Frontal cortex (tissue), 4 donors: ENCODE results near the gene PARD3. TPM values are rescaled to one million over a fixed set of nuclear protein-coding genes. Genes with fewer than 3 reads are reported as not detected.
"Not testable (repeated sequence)": the region's sequence is repeated elsewhere in the genome, so short reads cannot be mapped to it uniquely, and the experiment has no call there.

Experiments used
- DNase-seq, 2 donors: peaks; one replicate each; pipeline ENCODE4 v3.0.0; 2012; ENCODE audit warnings: low spot score in 2 of 2
- FAIRE-seq: peaks from 2 replicates; lab custom pipeline; 2012; peaks lifted over from hg19 to GRCh38; lab: Jason Lieb, UNC
- total RNA-seq: library from RNA; depleted of rRNA; stranded (reverse); fragments of >200 nt; gene quantifications from one replicate; pipeline ENCODE4 v1.2.3, GENCODE V29; 2014
- donor health status: control.
- donor health status: control.
- donor health status: control.

The PARD3 gene
- total RNA-seq, 1 donor from 2014 or later: 27.7 TPM

- FAIRE-seq (no peak), DNase-seq (no peak)
Observed at GRCh38 chr10:34727595-34728033, 87.5 kb downstream of the PARD3 start.

GRCh38 chr10:34726862-34727261, 88.2 kb downstream of the PARD3 start:
- no peak for DNase-seq
- FAIRE-seq: no peak

- FAIRE-seq: no peak
- DNase-seq: peak in 1 of 2 donors; percentile 44
Observed at GRCh38 chr10:34723750-34724149, 91.3 kb downstream of the PARD3 start.

- DNase-seq (no peak), FAIRE-seq (no peak)
Observed at GRCh38 chr10:34722404-34722803, 92.7 kb downstream of the PARD3 start.

GRCh38 chr10:34721208-34721840, 93.8 kb downstream of the PARD3 start:
- DNase-seq (no peak), FAIRE-seq (no peak)

- FAIRE-seq: no peak
Observed at GRCh38 chr10:34719746-34720145, 95.3 kb downstream of the PARD3 start.

GRCh38 chr10:34719328-34719727, 95.8 kb downstream of the PARD3 start:
- FAIRE-seq: no peak
- no peak for DNase-seq

More at GRCh38 chr10:34719746-34720145, 95.3 kb downstream of the PARD3 start:
- no peak for DNase-seq

GRCh38 chr10:34717429-34717828, 97.7 kb downstream of the PARD3 start:
- no peak for DNase-seq
- no peak for FAIRE-seq

GRCh38 chr10:34716958-34717357, 98.1 kb downstream of the PARD3 start:
- no peak for FAIRE-seq
- no peak for DNase-seq

GRCh38 chr10:34716234-34716633, 98.9 kb downstream of the PARD3 start:
- no peak for FAIRE-seq
- DNase-seq: no peak

GRCh38 chr10:34715511-34716187, 99.4 kb downstream of the PARD3 start:
- DNase-seq: no peak
- FAIRE-seq: no peak

GRCh38 chr10:34713875-34714274, 101.2 kb downstream of the PARD3 start:
- no peak for FAIRE-seq

GRCh38 chr10:34711500-34711899, 103.6 kb downstream of the PARD3 start:
- DNase-seq (no peak), FAIRE-seq (no peak)

More at GRCh38 chr10:34713875-34714274, 101.2 kb downstream of the PARD3 start:
- no peak for DNase-seq

GRCh38 chr10:34710391-34710751, 104.7 kb downstream of the PARD3 start:
- FAIRE-seq (no peak), DNase-seq (no peak)

- FAIRE-seq (no peak), DNase-seq (no peak)
Observed at GRCh38 chr10:34709637-34710390, 105.3 kb downstream of the PARD3 start.

- DNase-seq (no peak), FAIRE-seq (no peak)
Observed at GRCh38 chr10:34707656-34708055, 107.4 kb downstream of the PARD3 start.

- FAIRE-seq, DNase-seq: not testable (repeated sequence)
Observed at GRCh38 chr10:34706992-34707391, 108.1 kb downstream of the PARD3 start.

- DNase-seq (no peak), FAIRE-seq (no peak)
Observed at GRCh38 chr10:34706147-34706546, 108.9 kb downstream of the PARD3 start.

- FAIRE-seq (no peak), DNase-seq (no peak)
Observed at GRCh38 chr10:34705563-34705962, 109.5 kb downstream of the PARD3 start.

- FAIRE-seq (no peak), DNase-seq (no peak)
Observed at GRCh38 chr10:34704526-34705184, 110.4 kb downstream of the PARD3 start.
